GM12878 (cell line): ENCODE measurements around the gene ELL2.

Source experiments
- BCL11A ChIP-seq: IDR thresholded peaks from 2 replicates; pipeline ENCODE4 v1.6.1; 2011; ENCODE audit warnings: low read depth, low read length
- CEBPZ ChIP-seq: fragments of 150-350 bp; IDR thresholded peaks from 2 replicates; pipeline ENCODE4 v1.6.1; 2016; ENCODE audit warnings: low read depth, low read length
- CTCF ChIP-seq, 3 experiments: IDR thresholded peaks in 2 of 3; conservative IDR thresholded peaks in 1 of 3; 2 replicates each; pipeline ENCODE4 v1.5.1; 2011; ENCODE audit warnings: low read depth in 3 of 3, low read length in 3 of 3, mild to moderate bottlenecking in 3 of 3, control low read depth in 2 of 3, moderate library complexity in 2 of 3, inconsistent platforms in 1 of 3, mixed read lengths in 1 of 3; ENCODE audit not compliant: control insufficient read depth in 2 of 3, insufficient read depth in 1 of 3; ENCODE audit errors: extremely low read depth in 1 of 3
- EP300 ChIP-seq, 2 experiments: fragments of 150-350 bp in 1 of 2; IDR thresholded peaks; 2 replicates each; pipeline ENCODE4 v1.6.1; 2011 to 2012; ENCODE audit warnings: low read depth in 2 of 2, low read length in 2 of 2, borderline replicate concordance in 1 of 2, improper control_type of control experiment in 1 of 2, inconsistent platforms in 1 of 2; ENCODE audit not compliant: control insufficient read depth in 1 of 2
- EZH2 ChIP-seq: IDR thresholded peaks from 2 replicates; pipeline ENCODE4 v1.6.1; 2012; ENCODE audit warnings: low read depth, mild to moderate bottlenecking, control low read depth, inconsistent platforms, low read length, borderline replicate concordance; ENCODE audit not compliant: control insufficient read depth
- FOS ChIP-seq: IDR thresholded peaks from 3 replicates; pipeline ENCODE4 v1.6.1; 2011; ENCODE audit warnings: borderline replicate concordance; ENCODE audit not compliant: insufficient read length; ENCODE audit errors: extremely low read depth
- POLR2A ChIP-seq: IDR thresholded peaks from 2 replicates; pipeline ENCODE4 v1.6.1; 2011; ENCODE audit warnings: low read depth, mild to moderate bottlenecking, low read length
- POU2F2 ChIP-seq: IDR thresholded peaks from 3 replicates; pipeline ENCODE4 v1.6.1; 2011; ENCODE audit warnings: low read depth, mild to moderate bottlenecking, low read length, borderline replicate concordance
- RELA ChIP-seq: fragments of 450-650 bp; IDR thresholded peaks from 2 replicates; pipeline ENCODE4 v1.8.0; 2014; ENCODE audit warnings: borderline replicate concordance; ENCODE audit not compliant: partially characterized antibody
- SRF ChIP-seq, 2 experiments: IDR thresholded peaks; 2 replicates each; pipeline ENCODE4 v1.6.1; 2011; ENCODE audit warnings: low read depth in 2 of 2, low read length in 2 of 2, mild to moderate bottlenecking in 1 of 2, moderate library complexity in 1 of 2
- ZSCAN29 ChIP-seq: fragments of 450-650 bp; IDR thresholded peaks from 2 replicates; pipeline ENCODE4 v1.6.1; 2017; ENCODE audit warnings: mild to moderate bottlenecking, moderate library complexity
- TF ChIP-seq, protein P1 (sequence below): IDR thresholded peaks from 2 replicates; pipeline ENCODE4 v1.6.1; 2012; ENCODE audit warnings: low read depth, low read length, improper control_type of control experiment
- TF ChIP-seq, protein P2 (sequence below): fragments of 450-650 bp; IDR thresholded peaks from 2 replicates; pipeline ENCODE4 v1.6.1; 2017; ENCODE audit warnings: mild to moderate bottlenecking, low read depth, inconsistent platforms; ENCODE audit not compliant: poor library complexity, severe bottlenecking
- TF ChIP-seq, protein P3 (sequence below): IDR thresholded peaks from 2 replicates; pipeline ENCODE4 v1.6.1; 2012; ENCODE audit warnings: mild to moderate bottlenecking, low read depth, low read length

GRCh38 chr5:95886340-95887044 is 75.2 kb downstream of the ELL2 start:
- no peak for TF ChIP-seq SRF (IDR thresholded peaks at IDR 0.05; ENCODE audit: low read depth in 2 of 2, low read length in 2 of 2)
- TF ChIP-seq POLR2A = no peak
- no peak for TF ChIP-seq POU2F2
- TF ChIP-seq CTCF (IDR thresholded peaks at IDR 0.05 in 2 of 3, conservative IDR thresholded peaks at IDR 0.05 in 1 of 3; ENCODE audit: control insufficient read depth in 2 of 3, extremely low read depth in 1 of 3, insufficient read depth in 1 of 3, low read depth in 3 of 3, low read length in 3 of 3) = no peak
- TF ChIP-seq, protein P1, sequence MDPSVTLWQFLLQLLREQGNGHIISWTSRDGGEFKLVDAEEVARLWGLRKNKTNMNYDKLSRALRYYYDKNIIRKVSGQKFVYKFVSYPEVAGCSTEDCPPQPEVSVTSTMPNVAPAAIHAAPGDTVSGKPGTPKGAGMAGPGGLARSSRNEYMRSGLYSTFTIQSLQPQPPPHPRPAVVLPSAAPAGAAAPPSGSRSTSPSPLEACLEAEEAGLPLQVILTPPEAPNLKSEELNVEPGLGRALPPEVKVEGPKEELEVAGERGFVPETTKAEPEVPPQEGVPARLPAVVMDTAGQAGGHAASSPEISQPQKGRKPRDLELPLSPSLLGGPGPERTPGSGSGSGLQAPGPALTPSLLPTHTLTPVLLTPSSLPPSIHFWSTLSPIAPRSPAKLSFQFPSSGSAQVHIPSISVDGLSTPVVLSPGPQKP = no peak
- no peak for TF ChIP-seq EP300 (IDR thresholded peaks at IDR 0.05; ENCODE audit: borderline replicate concordance in 1 of 2, control insufficient read depth in 1 of 2, low read depth in 2 of 2, low read length in 2 of 2)
- no peak for TF ChIP-seq CEBPZ
- TF ChIP-seq EZH2 = no peak
- TF ChIP-seq, protein P2, sequence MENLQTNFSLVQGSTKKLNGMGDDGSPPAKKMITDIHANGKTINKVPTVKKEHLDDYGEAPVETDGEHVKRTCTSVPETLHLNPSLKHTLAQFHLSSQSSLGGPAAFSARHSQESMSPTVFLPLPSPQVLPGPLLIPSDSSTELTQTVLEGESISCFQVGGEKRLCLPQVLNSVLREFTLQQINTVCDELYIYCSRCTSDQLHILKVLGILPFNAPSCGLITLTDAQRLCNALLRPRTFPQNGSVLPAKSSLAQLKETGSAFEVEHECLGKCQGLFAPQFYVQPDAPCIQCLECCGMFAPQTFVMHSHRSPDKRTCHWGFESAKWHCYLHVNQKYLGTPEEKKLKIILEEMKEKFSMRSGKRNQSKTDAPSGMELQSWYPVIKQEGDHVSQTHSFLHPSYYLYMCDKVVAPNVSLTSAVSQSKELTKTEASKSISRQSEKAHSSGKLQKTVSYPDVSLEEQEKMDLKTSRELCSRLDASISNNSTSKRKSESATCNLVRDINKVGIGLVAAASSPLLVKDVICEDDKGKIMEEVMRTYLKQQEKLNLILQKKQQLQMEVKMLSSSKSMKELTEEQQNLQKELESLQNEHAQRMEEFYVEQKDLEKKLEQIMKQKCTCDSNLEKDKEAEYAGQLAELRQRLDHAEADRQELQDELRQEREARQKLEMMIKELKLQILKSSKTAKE = no peak
- no peak for TF ChIP-seq BCL11A
- TF ChIP-seq FOS = no peak
- TF ChIP-seq, protein P3, sequence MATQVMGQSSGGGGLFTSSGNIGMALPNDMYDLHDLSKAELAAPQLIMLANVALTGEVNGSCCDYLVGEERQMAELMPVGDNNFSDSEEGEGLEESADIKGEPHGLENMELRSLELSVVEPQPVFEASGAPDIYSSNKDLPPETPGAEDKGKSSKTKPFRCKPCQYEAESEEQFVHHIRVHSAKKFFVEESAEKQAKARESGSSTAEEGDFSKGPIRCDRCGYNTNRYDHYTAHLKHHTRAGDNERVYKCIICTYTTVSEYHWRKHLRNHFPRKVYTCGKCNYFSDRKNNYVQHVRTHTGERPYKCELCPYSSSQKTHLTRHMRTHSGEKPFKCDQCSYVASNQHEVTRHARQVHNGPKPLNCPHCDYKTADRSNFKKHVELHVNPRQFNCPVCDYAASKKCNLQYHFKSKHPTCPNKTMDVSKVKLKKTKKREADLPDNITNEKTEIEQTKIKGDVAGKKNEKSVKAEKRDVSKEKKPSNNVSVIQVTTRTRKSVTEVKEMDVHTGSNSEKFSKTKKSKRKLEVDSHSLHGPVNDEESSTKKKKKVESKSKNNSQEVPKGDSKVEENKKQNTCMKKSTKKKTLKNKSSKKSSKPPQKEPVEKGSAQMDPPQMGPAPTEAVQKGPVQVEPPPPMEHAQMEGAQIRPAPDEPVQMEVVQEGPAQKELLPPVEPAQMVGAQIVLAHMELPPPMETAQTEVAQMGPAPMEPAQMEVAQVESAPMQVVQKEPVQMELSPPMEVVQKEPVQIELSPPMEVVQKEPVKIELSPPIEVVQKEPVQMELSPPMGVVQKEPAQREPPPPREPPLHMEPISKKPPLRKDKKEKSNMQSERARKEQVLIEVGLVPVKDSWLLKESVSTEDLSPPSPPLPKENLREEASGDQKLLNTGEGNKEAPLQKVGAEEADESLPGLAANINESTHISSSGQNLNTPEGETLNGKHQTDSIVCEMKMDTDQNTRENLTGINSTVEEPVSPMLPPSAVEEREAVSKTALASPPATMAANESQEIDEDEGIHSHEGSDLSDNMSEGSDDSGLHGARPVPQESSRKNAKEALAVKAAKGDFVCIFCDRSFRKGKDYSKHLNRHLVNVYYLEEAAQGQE = no peak
- no peak for TF ChIP-seq RELA
- TF ChIP-seq ZSCAN29 = no peak
